NB4 (cell line): ENCODE results near the gene CTNNA3.

ENCODE experiments used
- MYC ChIP-seq: IDR thresholded peaks from 2 replicates; pipeline ENCODE4 v1.6.1; 2011; ENCODE audit warnings: low read depth, low read length
- POLR2A ChIP-seq: IDR thresholded peaks from 2 replicates; pipeline ENCODE4 v1.6.1; 2011; ENCODE audit warnings: mild to moderate bottlenecking; ENCODE audit not compliant: insufficient read length; ENCODE audit errors: extremely low read depth
- TF ChIP-seq, protein P1 (sequence below): IDR thresholded peaks from one replicate; pipeline ENCODE4 v1.5.1; 2012; ENCODE audit warnings: low read depth, low read length
- TF ChIP-seq, protein P2 (sequence below): IDR thresholded peaks from 2 replicates; pipeline ENCODE4 v1.6.1; 2011; ENCODE audit warnings: low read depth, low read length

DNA sequence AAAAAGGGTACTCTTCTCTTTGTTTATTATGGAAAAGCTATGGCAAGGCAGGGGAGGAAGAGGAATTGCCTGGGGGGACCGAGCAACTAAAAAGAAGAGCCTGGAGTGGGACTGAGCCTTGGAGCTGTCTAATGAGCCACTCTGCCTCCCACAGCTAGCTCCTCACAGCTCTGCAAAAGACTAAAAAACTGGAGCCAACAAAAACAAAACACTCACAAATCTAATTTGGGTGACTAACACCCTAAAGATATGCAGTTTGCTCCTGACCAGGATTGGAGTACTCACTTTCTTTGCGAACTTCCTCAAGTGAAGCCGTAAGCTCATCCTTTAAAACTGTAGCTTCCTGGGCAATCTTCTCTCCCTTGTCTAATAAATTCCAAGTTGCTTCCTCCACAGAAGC lies 89.4 kb downstream of the CTNNA3 start:
- TF ChIP-seq POLR2A (no peak), MYC (no peak)
- TF ChIP-seq, protein P1, sequence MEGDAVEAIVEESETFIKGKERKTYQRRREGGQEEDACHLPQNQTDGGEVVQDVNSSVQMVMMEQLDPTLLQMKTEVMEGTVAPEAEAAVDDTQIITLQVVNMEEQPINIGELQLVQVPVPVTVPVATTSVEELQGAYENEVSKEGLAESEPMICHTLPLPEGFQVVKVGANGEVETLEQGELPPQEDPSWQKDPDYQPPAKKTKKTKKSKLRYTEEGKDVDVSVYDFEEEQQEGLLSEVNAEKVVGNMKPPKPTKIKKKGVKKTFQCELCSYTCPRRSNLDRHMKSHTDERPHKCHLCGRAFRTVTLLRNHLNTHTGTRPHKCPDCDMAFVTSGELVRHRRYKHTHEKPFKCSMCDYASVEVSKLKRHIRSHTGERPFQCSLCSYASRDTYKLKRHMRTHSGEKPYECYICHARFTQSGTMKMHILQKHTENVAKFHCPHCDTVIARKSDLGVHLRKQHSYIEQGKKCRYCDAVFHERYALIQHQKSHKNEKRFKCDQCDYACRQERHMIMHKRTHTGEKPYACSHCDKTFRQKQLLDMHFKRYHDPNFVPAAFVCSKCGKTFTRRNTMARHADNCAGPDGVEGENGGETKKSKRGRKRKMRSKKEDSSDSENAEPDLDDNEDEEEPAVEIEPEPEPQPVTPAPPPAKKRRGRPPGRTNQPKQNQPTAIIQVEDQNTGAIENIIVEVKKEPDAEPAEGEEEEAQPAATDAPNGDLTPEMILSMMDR = no peak
- TF ChIP-seq, protein P2, sequence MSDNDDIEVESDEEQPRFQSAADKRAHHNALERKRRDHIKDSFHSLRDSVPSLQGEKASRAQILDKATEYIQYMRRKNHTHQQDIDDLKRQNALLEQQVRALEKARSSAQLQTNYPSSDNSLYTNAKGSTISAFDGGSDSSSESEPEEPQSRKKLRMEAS = no peak
